HepG2 (cell line): ENCODE measurements around the gene RIPK3. TPM values are rescaled to one million over a fixed set of nuclear protein-coding genes. Genes with fewer than 3 reads are reported as not detected.

Source experiments
- FLYWCH1 ChIP-seq: sonication (generic); formaldehyde crosslinking; IDR thresholded peaks from 2 replicates; pipeline ENCODE4 v1.8.1; 2023; ENCODE audit warnings: mild to moderate bottlenecking, missing genetic modification reagents
- HNF4G ChIP-seq, 2 experiments: sonication (generic) in 1 of 2; formaldehyde crosslinking in 1 of 2; IDR thresholded peaks; 2 replicates each; pipeline versions ENCODE4 v1.4.0 to v1.6.1; 2011 to 2020; ENCODE audit warnings: borderline replicate concordance in 2 of 2, low read depth in 2 of 2, mild to moderate bottlenecking in 2 of 2, low read length in 1 of 2, missing genetic modification reagents in 1 of 2, moderate library complexity in 1 of 2
- NFRKB ChIP-seq: fragments of 450-650 bp; IDR thresholded peaks from 2 replicates; pipeline ENCODE4 v1.6.1; 2017
- NFYC ChIP-seq: IDR thresholded peaks from 2 replicates; pipeline ENCODE4 v1.6.1; 2016; ENCODE audit warnings: missing genetic modification reagents, missing compliant biosample characterization
- PRMT3 ChIP-seq: sonication (generic); formaldehyde crosslinking; IDR thresholded peaks from 2 replicates; pipeline ENCODE4 v1.8.1; 2022; ENCODE audit warnings: low read depth, mild to moderate bottlenecking, moderate library complexity, missing genetic modification reagents, borderline replicate concordance
- TOE1 ChIP-seq: sonication (generic); formaldehyde crosslinking; IDR thresholded peaks from 2 replicates; pipeline ENCODE4 v1.4.0; 2020; ENCODE audit warnings: mild to moderate bottlenecking, missing genetic modification reagents
- TSC22D2 ChIP-seq: sonication (generic); formaldehyde crosslinking; IDR thresholded peaks from 2 replicates; pipeline ENCODE4 v1.5.1; 2020; ENCODE audit warnings: missing genetic modification reagents, mild to moderate bottlenecking, borderline replicate concordance
- ZBTB4 ChIP-seq: sonication (generic); formaldehyde crosslinking; IDR thresholded peaks from 2 replicates; pipeline ENCODE4 v1.4.0; 2020; ENCODE audit warnings: missing genetic modification reagents, mild to moderate bottlenecking, borderline replicate concordance
- ZBTB44 ChIP-seq: sonication (generic); formaldehyde crosslinking; IDR thresholded peaks from 2 replicates; pipeline ENCODE4 v1.4.0; 2020; ENCODE audit warnings: missing genetic modification reagents
- ZNF333 ChIP-seq: sonication (generic); formaldehyde crosslinking; IDR thresholded peaks from 2 replicates; pipeline ENCODE4 v1.4.0; 2020; ENCODE audit warnings: mild to moderate bottlenecking, missing genetic modification reagents, borderline replicate concordance
- polyA plus RNA-seq, 8 experiments: library from polyadenylated mRNA; depleted of rRNA in 3 of 8; stranded (reverse) in 7 of 8; unstranded in 1 of 8; fragments of >200 nt; fragmentation: Illumina TruSeq in 4 of 8; extraction: Trizol in 4 of 8; gene quantifications; 2 replicates each; pipeline versions ENCODE4 v1.2.1 to v1.2.3, GENCODE V29; 2011 to 2016; ENCODE audit warnings: low read depth in 4 of 8, missing spikeins in 1 of 8, mixed read lengths in 1 of 8; ENCODE audit not compliant: insufficient read depth in 1 of 8
- total RNA-seq, 5 experiments: library from RNA; depleted of rRNA; stranded (reverse); fragments of >200 nt; fragmentation: Illumina TruSeq; extraction: Trizol; gene quantifications; 2 replicates each; pipeline ENCODE4 v1.2.3, GENCODE V29; 2016; ENCODE audit warnings: low read depth in 1 of 5

The RIPK3 gene
- total and polyA plus RNA-seq, 2 of the 13 experiments (the other 11 are each of a cell fraction or from before 2014, with no cell fraction given): not detected

DNA sequence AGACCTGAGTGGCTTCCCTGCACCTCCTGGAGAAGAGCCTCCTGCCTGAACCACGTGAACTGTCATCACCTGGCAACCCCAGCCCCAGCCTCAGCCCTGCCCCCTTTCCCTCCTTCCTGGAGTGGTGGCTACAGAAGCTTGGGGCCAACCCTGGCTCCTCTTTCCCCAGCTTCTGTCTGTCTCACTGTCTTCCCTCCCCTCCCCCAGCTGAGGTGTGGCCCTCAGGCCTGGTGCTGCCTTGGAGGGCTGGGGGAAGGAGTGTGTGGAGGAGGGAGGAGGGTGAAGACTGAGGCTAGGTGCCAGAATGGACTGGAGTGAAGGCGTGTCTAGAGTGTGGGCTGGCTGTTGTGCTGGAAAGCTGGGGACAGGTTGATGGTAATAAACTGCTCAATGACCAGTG is 37.9 kb upstream of the RIPK3 start (continued):
- TF ChIP-seq ZBTB44 (CRISPR knock-in tag) (no peak), ZNF333 (CRISPR knock-in tag) (0 out of 2 replicates have a peak, but pooled peaks have one; percentile 40), HNF4G (IDR thresholded peaks at IDR 0.05; ENCODE audit: borderline replicate concordance, low read depth, low read length) (no peak), HNF4G (CRISPR knock-in tag; IDR thresholded peaks at IDR 0.05; ENCODE audit: borderline replicate concordance, low read depth) (no peak), NFYC (CRISPR knock-in tag) (no peak), FLYWCH1 (CRISPR knock-in tag) (no peak), ZBTB4 (no peak), PRMT3 (no peak), NFRKB (no peak), TOE1 (CRISPR knock-in tag) (no peak), TSC22D2 (no peak)
